IPS-18a (cell line): ENCODE measurements around the gene ZC3H13.

Experiments
- H3K27ac ChIP-seq: one replicate; pipeline ENCODE4 v1.5.1; 2013; ENCODE audit warnings: low read length
- H3K27me3 ChIP-seq: one replicate; pipeline ENCODE4 v1.6.1; 2013; ENCODE audit warnings: mild to moderate bottlenecking, low read length; ENCODE audit not compliant: control insufficient read depth, insufficient read depth
- H3K36me3 ChIP-seq: one replicate; pipeline ENCODE4 v1.6.1; 2013; ENCODE audit warnings: low read depth, low read length; ENCODE audit not compliant: control insufficient read depth
- H3K4me1 ChIP-seq: one replicate; pipeline ENCODE4 v1.6.1; 2013; ENCODE audit warnings: low read depth, low read length; ENCODE audit not compliant: control insufficient read depth
- H3K4me3 ChIP-seq: one replicate; pipeline ENCODE4 v1.5.1; 2013; ENCODE audit warnings: low read length
- H3K9ac ChIP-seq: one replicate; pipeline ENCODE4 v1.6.1; 2013; ENCODE audit warnings: mild to moderate bottlenecking, low read length, moderate library complexity
- H3K9me3 ChIP-seq: one replicate; pipeline ENCODE4 v1.6.1; 2013; ENCODE audit warnings: low read depth, low read length; ENCODE audit not compliant: control insufficient read depth

Gene ZC3H13

DNA sequence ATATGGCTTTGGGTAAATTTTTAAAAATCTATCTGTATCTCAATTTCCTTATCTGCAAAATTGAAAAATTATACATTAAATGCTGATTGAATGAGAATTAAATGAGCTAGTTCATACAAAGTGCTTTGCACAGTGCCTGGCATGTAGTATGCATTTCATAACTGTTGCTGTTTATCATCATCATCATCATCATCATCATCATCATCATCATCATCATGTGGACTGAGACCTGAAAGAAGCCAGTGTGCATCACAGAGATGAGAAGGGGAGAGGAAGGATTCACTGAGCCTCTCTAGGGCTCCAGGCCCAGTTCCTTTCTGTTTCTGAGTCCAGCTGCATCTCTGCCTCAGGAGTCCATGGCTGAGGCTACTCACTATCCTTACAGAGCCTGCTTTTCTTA is 6.9 kb upstream of the ZC3H13 start:
- Histone ChIP-seq H3K9ac (no peak overlapping the region), H3K36me3 (no peaks in the 10 kb centered on the region), H3K4me1 (no peaks in the 10 kb centered on the region), H3K27me3 (no peaks in the 10 kb centered on the region), H3K4me3 (no peak overlapping the region), H3K9me3 (no peaks in the 10 kb centered on the region), H3K27ac (no peak overlapping the region)

DNA sequence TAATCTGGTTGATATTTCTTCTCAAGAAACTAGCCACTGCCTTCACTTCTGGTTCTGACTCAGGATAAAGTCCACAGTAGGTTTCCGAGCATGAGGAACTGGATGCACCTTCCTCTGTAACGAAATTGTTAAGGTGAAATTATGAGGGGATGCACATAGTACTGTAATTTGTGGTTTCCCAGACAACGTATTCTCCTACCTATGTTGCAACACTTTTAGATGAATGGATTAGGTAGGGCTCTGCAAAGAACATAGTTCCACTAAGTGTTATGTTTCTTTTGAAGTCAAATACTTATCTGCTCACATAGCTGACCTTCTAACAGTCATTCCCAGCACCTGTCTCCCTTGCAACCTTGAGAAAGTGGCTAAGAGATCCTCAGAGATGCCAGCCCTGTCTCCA is 5.7 kb upstream of the ZC3H13 start:
- H3K27ac ChIP-seq = no peak overlapping the region

DNA sequence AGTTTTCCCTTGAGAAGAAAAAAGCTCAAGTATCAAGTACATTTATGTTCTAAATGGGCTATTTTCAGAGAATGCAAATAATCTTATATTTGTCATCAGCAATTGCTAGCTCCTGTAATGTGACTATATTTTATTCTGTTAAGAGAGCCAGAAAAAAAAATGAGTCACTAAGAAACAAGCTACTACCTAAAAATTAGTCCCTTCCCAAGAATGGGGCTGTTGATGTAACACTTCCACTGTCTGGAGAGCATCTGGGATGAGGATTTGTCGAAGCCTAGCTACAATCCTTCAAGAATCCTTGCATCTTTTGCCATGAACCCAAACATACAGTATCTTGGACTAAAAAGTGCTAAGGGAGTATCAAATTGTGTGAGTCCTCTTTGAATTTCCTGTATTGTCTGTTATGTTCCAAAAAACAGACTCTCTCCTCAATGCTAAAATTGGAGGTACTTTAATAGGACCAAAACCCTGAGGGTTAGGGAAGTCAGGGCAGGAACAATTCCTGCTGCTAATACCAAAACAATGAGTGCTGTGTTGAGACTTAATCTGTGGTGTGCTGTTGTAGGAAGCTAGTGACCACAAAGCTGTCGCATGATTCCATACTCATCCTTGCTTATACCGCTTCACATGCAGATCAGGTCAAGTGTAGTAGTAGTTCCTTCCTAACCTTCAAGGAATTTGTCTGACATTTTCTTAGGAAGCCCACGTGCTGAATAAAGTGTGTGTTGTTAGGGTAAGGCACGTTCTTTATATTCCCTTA is 4.9 kb upstream of the ZC3H13 start:
- peaks cover 4% of the 10 kb centered on the region for H3K4me1 ChIP-seq
- H3K27me3 ChIP-seq = peaks cover 8% of the 10 kb centered on the region
- H3K9me3 ChIP-seq = no peaks in the 10 kb centered on the region
- H3K4me3 ChIP-seq = no peak overlapping the region
- H3K9ac ChIP-seq = no peak overlapping the region
- H3K36me3 ChIP-seq = no peaks in the 10 kb centered on the region
- no peak overlapping the region for H3K27ac ChIP-seq

More for the DNA sequence above, 5.7 kb upstream of the ZC3H13 start:
- Histone ChIP-seq H3K9ac (no peak overlapping the region), H3K4me1 (peaks cover 4% of the 10 kb centered on the region), H3K9me3 (no peaks in the 10 kb centered on the region), H3K4me3 (no peak overlapping the region), H3K27me3 (peaks cover 8% of the 10 kb centered on the region), H3K36me3 (no peaks in the 10 kb centered on the region)

GRCh38 chr13:46053162-46054012 is 841 bp upstream of the ZC3H13 start:
- Histone ChIP-seq H3K27ac (no peak overlapping the region), H3K9me3 (no peaks in the 10 kb centered on the region), H3K4me1 (peaks cover 7% of the 10 kb centered on the region), H3K4me3 (peak overlapping the region; percentile 89), H3K36me3 (no peaks in the 10 kb centered on the region), H3K27me3 (peaks cover 8% of the 10 kb centered on the region), H3K9ac (peak overlapping the region; percentile 88)

DNA sequence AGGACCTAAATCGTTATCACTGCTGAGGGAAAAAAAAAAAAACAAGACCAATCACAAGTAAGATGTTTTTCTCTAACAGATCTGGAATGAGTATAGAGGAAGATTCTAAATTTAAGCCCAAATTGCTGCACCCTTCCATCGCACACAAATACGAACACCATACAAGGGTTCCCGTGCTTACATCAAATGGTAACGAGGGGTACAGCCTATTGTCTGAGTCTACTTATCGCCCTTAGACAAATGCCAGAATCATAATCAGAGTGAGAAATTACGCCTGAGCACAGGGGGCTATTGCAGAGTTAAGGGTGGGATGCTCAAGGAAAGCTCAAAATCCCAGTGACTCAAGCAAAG is 603 bp downstream of the ZC3H13 start:
- H3K4me3 ChIP-seq = peak overlapping the region; percentile 89
- no peaks in the 10 kb centered on the region for H3K9me3 ChIP-seq
- peaks cover 8% of the 10 kb centered on the region for H3K27me3 ChIP-seq
- H3K27ac ChIP-seq = peak overlapping the region; percentile 69
- H3K36me3 ChIP-seq = no peaks in the 10 kb centered on the region
- H3K4me1 ChIP-seq = peaks cover 7% of the 10 kb centered on the region
- H3K9ac ChIP-seq = peak overlapping the region; percentile 88

- H3K4me1 ChIP-seq = peaks cover 7% of the 10 kb centered on the region
- H3K27me3 ChIP-seq = peaks cover 8% of the 10 kb centered on the region
- H3K36me3 ChIP-seq = no peaks in the 10 kb centered on the region
- peak overlapping the region; percentile 89 for H3K4me3 ChIP-seq
- no peak overlapping the region for H3K9ac ChIP-seq
- no peaks in the 10 kb centered on the region for H3K9me3 ChIP-seq
- no peak overlapping the region for H3K27ac ChIP-seq
These were observed 1.8 kb downstream of the ZC3H13 start for GRCh38 chr13:46050771-46051170.

DNA sequence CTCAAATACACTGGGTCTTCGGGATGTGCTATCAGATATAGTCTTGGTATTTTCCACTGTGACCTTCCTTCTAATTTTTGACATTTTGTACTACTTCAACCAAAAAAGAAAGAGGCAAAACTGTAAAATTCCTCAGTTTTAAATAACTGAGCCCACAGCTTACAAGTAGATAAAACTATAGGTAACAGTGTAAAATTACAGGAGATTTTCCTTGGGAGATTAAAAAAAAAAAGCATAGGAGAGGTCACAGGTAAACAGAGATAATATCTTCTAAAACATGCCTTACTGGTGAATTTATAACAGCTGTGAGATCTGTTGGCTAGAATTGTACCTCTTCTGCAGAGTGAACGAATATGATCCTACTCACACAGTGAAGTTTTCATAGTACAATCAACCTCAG is 7.1 kb downstream of the ZC3H13 start:
- Histone ChIP-seq H3K4me1 (no peaks in the 10 kb centered on the region), H3K9me3 (no peaks in the 10 kb centered on the region), H3K27me3 (no peaks in the 10 kb centered on the region), H3K27ac (no peak overlapping the region), H3K4me3 (no peak overlapping the region), H3K9ac (no peak overlapping the region), H3K36me3 (peaks cover 15% of the 10 kb centered on the region)

DNA sequence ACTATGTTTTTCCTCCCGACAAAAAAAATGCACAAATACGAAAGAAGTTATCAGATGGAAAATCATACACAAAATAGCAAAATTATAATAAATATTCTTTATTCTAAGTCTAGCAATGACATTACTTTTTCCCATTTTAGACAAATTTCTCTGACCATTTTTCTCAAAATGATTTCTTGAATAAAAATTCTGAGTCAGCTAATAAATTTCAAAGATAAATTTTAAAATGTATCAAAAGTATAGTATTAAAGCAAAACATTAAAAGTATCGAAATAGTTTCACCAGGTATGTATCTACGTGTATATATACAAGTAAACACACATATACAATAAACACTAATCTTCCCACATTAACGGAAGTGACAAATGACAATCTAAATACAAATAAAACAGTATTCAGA is 8.9 kb downstream of the ZC3H13 start:
- Histone ChIP-seq H3K36me3 (peaks cover 20% of the 10 kb centered on the region), H3K4me3 (no peak overlapping the region), H3K27me3 (no peaks in the 10 kb centered on the region), H3K9me3 (no peaks in the 10 kb centered on the region), H3K27ac (no peak overlapping the region), H3K4me1 (no peaks in the 10 kb centered on the region), H3K9ac (no peak overlapping the region)

- no peak overlapping the region for H3K27ac ChIP-seq
- H3K9me3 ChIP-seq = no peaks in the 10 kb centered on the region
- peaks cover 30% of the 10 kb centered on the region for H3K36me3 ChIP-seq
- H3K4me1 ChIP-seq = no peaks in the 10 kb centered on the region
- H3K27me3 ChIP-seq = no peaks in the 10 kb centered on the region
- no peak overlapping the region for H3K9ac ChIP-seq
- no peak overlapping the region for H3K4me3 ChIP-seq
These were observed 11.1 kb downstream of the ZC3H13 start for GRCh38 chr13:46041419-46041839.

GRCh38 chr13:46040763-46041162 is 11.8 kb downstream of the ZC3H13 start:
- no peak overlapping the region for H3K4me3 ChIP-seq
- no peak overlapping the region for H3K27ac ChIP-seq
- H3K9ac ChIP-seq = no peak overlapping the region
- no peaks in the 10 kb centered on the region for H3K9me3 ChIP-seq
- peaks cover 34% of the 10 kb centered on the region for H3K36me3 ChIP-seq
- H3K27me3 ChIP-seq = no peaks in the 10 kb centered on the region
- H3K4me1 ChIP-seq = no peaks in the 10 kb centered on the region

DNA sequence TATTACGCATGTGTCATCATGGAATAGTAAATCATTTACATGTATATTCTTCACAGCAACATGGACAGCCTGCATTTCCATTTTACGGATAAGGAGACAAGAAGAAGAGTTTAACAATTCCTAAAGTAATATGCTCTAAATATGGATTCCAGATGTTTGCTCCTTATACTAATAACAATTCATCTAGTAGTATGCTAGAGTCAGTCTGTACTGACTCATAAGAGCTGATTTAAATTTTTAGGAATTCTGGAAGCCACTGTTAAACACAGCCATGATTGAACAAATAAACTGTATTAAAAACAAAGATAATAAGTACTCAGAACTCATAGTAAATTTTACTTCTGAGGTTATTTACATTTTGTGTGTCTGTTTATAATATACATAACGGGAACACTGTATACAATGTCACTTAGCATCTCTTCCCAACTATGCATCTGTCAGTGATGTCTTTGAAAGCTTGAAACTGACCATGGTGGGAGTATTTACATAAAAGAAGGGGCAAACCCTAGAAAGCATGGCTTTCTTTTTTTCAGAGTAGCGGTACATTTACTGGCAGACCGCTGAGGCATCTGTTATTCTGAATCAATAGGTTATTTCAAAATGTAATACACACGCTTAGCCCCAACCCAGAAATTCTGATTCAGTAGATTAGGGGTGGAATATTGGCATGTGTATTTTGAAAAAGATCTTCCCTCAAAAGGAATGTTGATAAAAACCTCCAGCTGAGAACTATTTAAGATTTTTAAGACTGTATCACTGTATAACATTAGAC is 12.9 kb downstream of the ZC3H13 start:
- H3K36me3 ChIP-seq = peaks cover 34% of the 10 kb centered on the region
- no peaks in the 10 kb centered on the region for H3K4me1 ChIP-seq
- H3K9ac ChIP-seq = no peak overlapping the region
- H3K4me3 ChIP-seq = no peak overlapping the region
- no peaks in the 10 kb centered on the region for H3K9me3 ChIP-seq
- H3K27me3 ChIP-seq = no peaks in the 10 kb centered on the region
- H3K27ac ChIP-seq = no peak overlapping the region
